Measurements from ENCODE around the gene AKAP10. TPM values are rescaled to one million over a fixed set of nuclear protein-coding genes. Genes with fewer than 3 reads are reported as not detected.
"Not testable (repeated sequence)": the region's sequence is repeated elsewhere in the genome, so short reads cannot be mapped to it uniquely, and the experiment has no call there.

The AKAP10 gene
- total RNA-seq, 1 donor from 2014 or later, result 29.5 TPM

DNA sequence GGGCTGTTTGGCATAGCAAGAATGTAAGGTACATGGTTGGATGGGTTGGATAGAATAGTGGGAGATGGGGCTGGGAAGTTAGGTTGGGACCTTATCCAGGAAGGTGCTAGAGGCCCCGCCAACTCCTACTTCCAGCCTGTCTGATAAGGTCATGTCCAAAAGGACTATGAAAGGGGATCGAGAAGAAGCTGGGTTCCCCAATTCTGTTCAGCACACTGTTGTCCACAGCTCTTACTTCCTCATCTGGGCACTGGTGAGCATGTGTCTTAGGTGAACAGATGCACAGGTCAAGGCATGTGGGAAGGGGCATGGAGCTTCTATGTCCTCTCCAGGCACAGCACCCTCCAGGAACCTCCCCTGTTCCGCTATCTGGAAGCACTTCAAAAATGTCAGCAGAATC, 104.3 kb downstream of the AKAP10 start:
- DNase-seq (ENCODE audit: low spot score), result peak; percentile 37

GRCh38 chr17:19868079-19868395, 109.6 kb downstream of the AKAP10 start:
- DNase-seq (ENCODE audit: low spot score), result no peak

DNA sequence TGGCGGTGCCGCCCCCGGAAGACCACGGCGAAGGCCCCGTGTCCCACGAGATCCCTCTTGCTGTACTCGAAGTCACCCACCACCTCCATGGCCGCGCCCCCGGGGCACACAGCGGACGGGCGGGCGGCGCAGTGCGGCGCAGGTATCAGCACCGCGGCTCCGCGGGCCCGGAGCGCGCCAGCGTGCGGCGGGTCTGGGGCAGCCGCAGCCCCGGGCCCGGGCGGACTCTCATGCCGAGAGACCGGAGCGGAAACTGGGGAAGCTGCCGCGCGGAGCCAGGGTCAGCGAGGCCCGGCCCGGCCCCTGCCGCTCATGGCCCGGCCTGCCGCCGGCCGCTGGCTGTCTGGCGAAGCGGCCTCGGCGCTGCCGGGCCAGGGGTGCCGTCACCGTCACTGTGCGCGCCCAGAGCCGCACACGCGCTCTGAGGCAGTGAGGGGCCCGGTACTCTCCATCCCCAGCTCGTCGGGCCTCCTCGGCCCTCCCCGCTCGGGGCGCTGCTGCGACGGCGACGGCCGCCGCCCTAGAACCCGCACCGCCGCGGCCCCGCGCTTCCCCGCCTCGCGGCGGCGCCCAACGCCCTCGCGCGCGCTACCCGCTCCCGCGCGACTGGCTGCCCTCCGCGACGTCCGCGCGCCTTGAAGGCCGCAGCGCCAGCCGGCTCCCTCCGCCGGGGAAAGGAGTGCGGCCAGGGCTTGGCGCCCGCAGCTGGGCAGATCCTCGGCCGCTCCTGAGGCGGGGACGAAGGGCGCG, 110.1 kb downstream of the AKAP10 start, which contains the start of gene ULK2:
TSS of gene ULK2 (minus strand) at position 608 of the 750 bp plus-strand sequence. CDS start at position 89, 519 bp downstream.
- DNase-seq (ENCODE audit: low spot score), result peak; percentile 90

GRCh38 chr17:19867079-19867328, 110.6 kb downstream of the AKAP10 start:
- DNase-seq (ENCODE audit: low spot score), result peak; percentile 90

GRCh38 chr17:19865021-19865420, 112.6 kb downstream of the AKAP10 start:
- DNase-seq (ENCODE audit: low spot score), result no peak

DNA sequence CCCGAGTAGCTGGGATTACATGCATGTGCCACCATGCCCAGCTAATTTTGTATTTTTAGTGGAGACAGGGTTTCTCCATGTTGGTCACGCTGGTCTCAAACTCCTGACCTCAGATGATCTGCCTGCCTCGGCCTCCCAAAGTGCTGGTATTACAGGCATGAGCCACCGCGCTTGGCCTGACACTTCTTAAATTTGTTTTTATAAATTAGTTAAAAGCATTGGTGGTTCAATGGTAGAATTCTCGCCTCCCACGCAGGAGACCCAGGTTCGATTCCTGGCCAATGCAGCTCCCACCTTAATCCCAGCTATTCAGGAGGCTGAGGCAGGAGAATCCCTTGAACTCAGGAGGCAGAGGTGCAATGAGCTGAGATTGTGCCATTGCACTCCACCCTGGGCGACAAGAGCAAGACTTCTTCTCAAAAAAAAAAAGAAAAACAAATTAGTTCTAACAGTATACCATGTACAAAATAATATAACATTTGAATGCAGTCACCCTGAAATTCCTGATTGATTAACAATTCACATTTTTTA, 116.9 kb downstream of the AKAP10 start:
- not testable (repeated sequence) for DNase-seq (ENCODE audit: low spot score)

DNA sequence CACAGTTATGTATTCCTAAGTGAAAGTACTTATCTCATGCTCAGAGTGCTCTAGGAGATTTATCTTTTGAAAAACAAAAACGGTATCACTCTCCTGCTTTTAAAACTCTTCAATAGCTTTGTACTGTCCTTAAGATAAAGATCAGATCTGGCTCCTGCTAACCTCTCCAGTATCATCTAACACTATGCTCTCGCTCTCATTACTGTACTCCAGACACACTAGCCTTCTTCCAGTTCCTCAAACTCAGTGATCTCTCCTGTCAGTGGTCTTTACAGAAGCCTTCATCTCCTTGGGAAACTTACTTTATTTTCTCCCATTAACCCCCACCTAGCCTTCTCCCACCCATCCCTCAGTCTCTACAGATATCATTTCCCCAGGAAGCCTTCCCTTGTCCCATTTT, 120.0 kb downstream of the AKAP10 start:
- DNase-seq (ENCODE audit: low spot score), result no peak

Other genes starting within 250 kb of the AKAP10 start
- gene ALDH3A1, start 229.5 kb downstream of the AKAP10 start, total RNA-seq, result 1.3 TPM
- gene ULK2, start 109.9 kb downstream of the AKAP10 start, total RNA-seq, result 31.7 TPM
- gene SPECC1, start 31.5 kb upstream of the AKAP10 start, total RNA-seq, result 25.8 TPM

Data from mesenteric fat pad (tissue), 1 donor.